ENCODE results near the gene INTS3. TPM values are rescaled to one million over a fixed set of nuclear protein-coding genes. Genes with fewer than 3 reads are reported as not detected.
"Not testable (repeated sequence)": the region's sequence is repeated elsewhere in the genome, so short reads cannot be mapped to it uniquely, and the experiment has no call there.

Gene INTS3
- total and polyA plus RNA-seq, 12 donors, result 25.4 to 46.1 (median 31.1) TPM

GRCh38 chr1:153698923-153699714 lies 28.7 kb upstream of the INTS3 start:
- no peak for TF ChIP-seq CTCF (IDR thresholded peaks at IDR 0.05)
- 80 to 85% methylated on average over 6 of the region's 6 CpGs for WGBS, 2 donors
- H3K27ac ChIP-seq, result peak overlapping the region; percentile 82 to 96 (median 89)
- peaks cover 11 to 36% (median 30%) of the 10 kb centered on the region in 9 donors for H3K4me1 ChIP-seq
- DNase-seq (no peak), ATAC-seq (no peak)
- H3K36me3 ChIP-seq, result no peaks in the 10 kb centered on the region
- no peaks in the 10 kb centered on the region for H3K27me3 ChIP-seq
- H3K4me3 ChIP-seq, result peak overlapping the region in 3 of 10 donors; percentile 14 to 26 (median 19)
- H3K9me3 ChIP-seq, result no peaks in the 10 kb centered on the region
- intact Hi-C loops (cut with DNase I), result loop anchor here in 2 of 10 donors (2.0 to 5.0 kb wide), 3 partner anchors 28 to 73 kb away; no protein-coding TSS in a partner anchor

GRCh38 chr1:153699768-153700167 lies 28.1 kb upstream of the INTS3 start:
- 91 to 95% methylated on average over 6 of the region's 6 CpGs for WGBS, 2 donors
- Histone ChIP-seq H3K36me3 (no peaks in the 10 kb centered on the region), H3K4me3 (no peak overlapping the region), H3K27ac (peak overlapping the region in 8 of 10 donors; percentile 82 to 96 (median 90)), H3K4me1 (peaks cover 11 to 36% (median 30%) of the 10 kb centered on the region in 9 donors), H3K9me3 (no peaks in the 10 kb centered on the region), H3K27me3 (no peaks in the 10 kb centered on the region)
- intact Hi-C loops (cut with DNase I), result loop anchor here in 3 of 10 donors (2.0 to 5.0 kb wide), 4 partner anchors 21 to 73 kb away; no protein-coding TSS in a partner anchor
- no peak for ATAC-seq
- DNase-seq, result no peak
- no peak for TF ChIP-seq CTCF (IDR thresholded peaks at IDR 0.05)

- no peaks in the 10 kb centered on the region for H3K27me3 ChIP-seq
- H3K9me3 ChIP-seq, result no peaks in the 10 kb centered on the region
- ATAC-seq (no peak), DNase-seq (no peak)
- WGBS, 2 donors, result 94 to 97% methylated on average over 9 of the region's 9 CpGs
- intact Hi-C loops (cut with DNase I), result no loop called here
- H3K4me3 ChIP-seq, result no peak overlapping the region
- TF ChIP-seq CTCF (IDR thresholded peaks at IDR 0.05), result no peak
- no peaks in the 10 kb centered on the region for H3K36me3 ChIP-seq
- no peaks in the 10 kb centered on the region for H3K4me1 ChIP-seq
- H3K27ac ChIP-seq, result no peak overlapping the region
Observed at GRCh38 chr1:153705484-153705883, 22.4 kb upstream of the INTS3 start.

GRCh38 chr1:153711026-153711425 lies 16.8 kb upstream of the INTS3 start:
- no peak overlapping the region for H3K4me3 ChIP-seq
- no peaks in the 10 kb centered on the region for H3K27me3 ChIP-seq
- H3K36me3 ChIP-seq, result no peaks in the 10 kb centered on the region
- intact Hi-C loops (cut with DNase I), result no loop called here
- no peak overlapping the region for H3K27ac ChIP-seq
- TF ChIP-seq CTCF (IDR thresholded peaks at IDR 0.05), result no peak
- DNase-seq (no peak), ATAC-seq (no peak)
- 62 to 74% methylated on average over 7 of the region's 7 CpGs for WGBS, 2 donors
- H3K9me3 ChIP-seq, result no peaks in the 10 kb centered on the region
- H3K4me1 ChIP-seq, result no peaks in the 10 kb centered on the region

GRCh38 chr1:153716211-153716610 lies 11.6 kb upstream of the INTS3 start:
- 82 to 85% methylated on average over 5 of the region's 5 CpGs for WGBS, 2 donors
- H3K9me3 ChIP-seq; intact Hi-C loops (cut with DNase I): not testable (repeated sequence)

More at GRCh38 chr1:153716211-153716610, 11.6 kb upstream of the INTS3 start:
- DNase-seq, H3K27ac ChIP-seq, ATAC-seq, H3K4me1 ChIP-seq, H3K27me3 ChIP-seq, H3K36me3 ChIP-seq, H3K4me3 ChIP-seq: not testable (repeated sequence)

Measured in heart right ventricle (tissue), 16 donors.